IMR-90 (cell line): ENCODE data around the gene SHISA6. TPM values are rescaled to one million over a fixed set of nuclear protein-coding genes. Genes with fewer than 3 reads are reported as not detected.

Experiments used
- ATAC-seq: fragments of 200-7000 bp; cut with Tn5 transposase; 2 replicates; pipeline ENCODE4 v1.9.1; 2020; ENCODE audit warnings: low read depth, mild to moderate bottlenecking, moderate library complexity
- BruUV-seq: library from RNA; stranded (reverse); fragments of 400-500 nt; replicated peaks from 2 replicates; lab custom pipeline; 2021; lab: Mats Ljungman, UMichigan
- CTCF ChIA-PET: fragments of 300-600 bp; formaldehyde crosslinking; extraction: SDS; loops from one replicate; lab custom pipeline; 2021; ENCODE audit warnings: antibody characterized with exemption; lab: Yijun Ruan, JAX
- POLR2A ChIA-PET: fragments of 300-600 bp; sonication (Branson Sonifier 250); formaldehyde crosslinking; loops from one replicate; lab custom pipeline; 2022; ENCODE audit warnings: antibody characterized with exemption; ENCODE audit not compliant: unreplicated experiment; lab: Charles Lee
- DNase-seq: peaks from one replicate; pipeline ENCODE4 v3.0.0; 2013
- H2AFZ ChIP-seq: replicated peaks from 2 replicates; pipeline ENCODE3; 2013; ENCODE audit warnings: low read length, mild to moderate bottlenecking; ENCODE audit not compliant: poor library complexity
- H2AK5ac ChIP-seq: 2 replicates; pipeline ENCODE4 v1.6.1; 2013; ENCODE audit warnings: low read depth, low read length, inconsistent platforms
- H2AK9ac ChIP-seq: replicated peaks from 2 replicates; pipeline ENCODE3; 2013; ENCODE audit warnings: mild to moderate bottlenecking, low read depth, low read length, moderate library complexity; ENCODE audit not compliant: poor library complexity
- H2BK120ac ChIP-seq: 2 replicates; pipeline ENCODE4 v1.6.1; 2013; ENCODE audit warnings: low read depth, low read length, inconsistent platforms
- H2BK15ac ChIP-seq: 3 replicates; pipeline ENCODE4 v1.6.1; 2013; ENCODE audit warnings: low read depth, low read length, inconsistent platforms
- H2BK20ac ChIP-seq: 2 replicates; pipeline ENCODE4 v1.6.1; 2013; ENCODE audit warnings: low read depth, mild to moderate bottlenecking, inconsistent platforms, low read length, moderate library complexity
- H2BK5ac ChIP-seq: 2 replicates; pipeline ENCODE4 v1.6.1; 2013; ENCODE audit warnings: mild to moderate bottlenecking, low read depth, low read length, inconsistent platforms; ENCODE audit not compliant: poor library complexity, severe bottlenecking
- H3K14ac ChIP-seq: replicated peaks from 2 replicates; pipeline ENCODE4 v1.6.1; 2013; ENCODE audit warnings: low read depth, low read length, inconsistent platforms
- H3K18ac ChIP-seq: 2 replicates; pipeline ENCODE4 v1.6.1; 2013; ENCODE audit warnings: low read depth, low read length, control low read depth
- H3K23ac ChIP-seq: 2 replicates; pipeline ENCODE4 v1.6.1; 2013; ENCODE audit warnings: low read depth, low read length, inconsistent platforms
- H3K27ac ChIP-seq: 2 replicates; pipeline ENCODE4 v1.5.1; 2013; ENCODE audit warnings: mild to moderate bottlenecking, control low read depth, low read length; ENCODE audit not compliant: insufficient read depth
- H3K27me3 ChIP-seq: 2 replicates; pipeline ENCODE4 v1.6.1; 2013; ENCODE audit warnings: low read length; ENCODE audit not compliant: control insufficient read depth, insufficient read depth
- H3K36me3 ChIP-seq: 2 replicates; pipeline ENCODE4 v1.6.1; 2013; ENCODE audit warnings: low read length, mixed read lengths; ENCODE audit not compliant: control insufficient read depth, insufficient read depth
- H3K4ac ChIP-seq: 2 replicates; pipeline ENCODE4 v1.6.1; 2013; ENCODE audit warnings: low read depth, low read length, inconsistent platforms
- H3K4me1 ChIP-seq: 2 replicates; pipeline ENCODE4 v1.6.1; 2013; ENCODE audit warnings: low read length, mixed read lengths; ENCODE audit not compliant: control insufficient read depth, insufficient read depth
- H3K4me2 ChIP-seq: 2 replicates; pipeline ENCODE4 v1.6.1; 2013; ENCODE audit warnings: low read depth, mild to moderate bottlenecking, control low read depth, low read length, moderate library complexity
- H3K4me3 ChIP-seq: 2 replicates; pipeline ENCODE4 v1.5.1; 2013; ENCODE audit warnings: low read depth, mild to moderate bottlenecking, control low read depth, low read length, moderate library complexity; ENCODE audit not compliant: insufficient read depth
- H3K56ac ChIP-seq: 2 replicates; pipeline ENCODE4 v1.6.1; 2013; ENCODE audit warnings: low read length, inconsistent platforms; ENCODE audit not compliant: insufficient read depth; ENCODE audit errors: extremely low read depth
- H3K79me1 ChIP-seq, 2 experiments: 2 replicates each; pipeline ENCODE4 v1.6.1; 2013; ENCODE audit warnings: low read length in 2 of 2, inconsistent platforms in 1 of 2, low read depth in 1 of 2
- H3K9ac ChIP-seq: 2 replicates; pipeline ENCODE4 v1.6.1; 2013; ENCODE audit warnings: low read depth, low read length, control low read depth
- H3K9me1 ChIP-seq: 2 replicates; pipeline ENCODE4 v1.6.1; 2013; ENCODE audit warnings: low read length, inconsistent platforms; ENCODE audit not compliant: insufficient read depth
- H3K9me3 ChIP-seq: 2 replicates; pipeline ENCODE4 v1.6.1; 2013; ENCODE audit warnings: low read length; ENCODE audit not compliant: control insufficient read depth, insufficient read depth
- H4K20me1 ChIP-seq: 2 replicates; pipeline ENCODE4 v1.6.1; 2013; ENCODE audit warnings: low read length, inconsistent platforms; ENCODE audit not compliant: insufficient read depth
- H4K5ac ChIP-seq: 2 replicates; pipeline ENCODE4 v1.6.1; 2013; ENCODE audit warnings: mild to moderate bottlenecking, low read depth, low read length, control low read depth
- H4K8ac ChIP-seq, 2 experiments: 2 replicates each; pipeline ENCODE4 v1.6.1; 2013; ENCODE audit warnings: low read depth in 2 of 2, low read length in 2 of 2, control low read depth in 1 of 2, inconsistent platforms in 1 of 2
- H4K91ac ChIP-seq: 2 replicates; pipeline ENCODE4 v1.6.1; 2013; ENCODE audit warnings: low read depth, low read length, inconsistent platforms; ENCODE audit not compliant: insufficient read depth
- BHLHE40 ChIP-seq: fragments of 150-350 bp; IDR thresholded peaks from 2 replicates; pipeline ENCODE4 v1.6.1; 2016; ENCODE audit warnings: mild to moderate bottlenecking, low read depth, low read length
- CEBPB ChIP-seq: IDR thresholded peaks from 2 replicates; pipeline ENCODE4 v1.6.1; 2012; ENCODE audit warnings: low read depth, low read length, improper control_type of control experiment
- CHD1 ChIP-seq: IDR thresholded peaks from 2 replicates; pipeline ENCODE4 v1.6.1; 2012; ENCODE audit warnings: low read depth, low read length, improper control_type of control experiment
- FOS ChIP-seq: fragments of 150-350 bp; IDR thresholded peaks from 2 replicates; pipeline ENCODE4 v1.6.1; 2016; ENCODE audit warnings: low read depth, low read length
- MAFK ChIP-seq: IDR thresholded peaks from 2 replicates; pipeline ENCODE4 v1.6.1; 2012; ENCODE audit warnings: low read depth, low read length, improper control_type of control experiment
- MAZ ChIP-seq: IDR thresholded peaks from 2 replicates; pipeline ENCODE4 v1.6.1; 2012; ENCODE audit warnings: low read depth, mild to moderate bottlenecking, low read length, improper control_type of control experiment, moderate library complexity, borderline replicate concordance
- MXI1 ChIP-seq: IDR thresholded peaks from 2 replicates; pipeline ENCODE4 v1.6.1; 2012; ENCODE audit warnings: low read depth, mild to moderate bottlenecking, low read length, moderate library complexity, borderline replicate concordance
- NFE2L2 ChIP-seq: fragments of 150-350 bp; IDR thresholded peaks from 2 replicates; pipeline ENCODE4 v1.6.1; 2016; ENCODE audit warnings: low read depth, mild to moderate bottlenecking, low read length
- POLR2A ChIP-seq: IDR thresholded peaks from 2 replicates; pipeline ENCODE4 v1.6.1; 2012; ENCODE audit warnings: mild to moderate bottlenecking, low read depth, low read length
- RAD21 ChIP-seq: IDR thresholded peaks from 2 replicates; pipeline ENCODE4 v1.6.1; 2012; ENCODE audit warnings: low read length, improper control_type of control experiment
- RFX5 ChIP-seq: IDR thresholded peaks from 2 replicates; pipeline ENCODE4 v1.8.0; 2012; ENCODE audit warnings: low read depth, mild to moderate bottlenecking, low read length, moderate library complexity
- SMC3 ChIP-seq: fragments of 150-350 bp; IDR thresholded peaks from 2 replicates; pipeline ENCODE4 v1.6.1; 2016; ENCODE audit warnings: low read depth, mild to moderate bottlenecking, antibody characterized with exemption, low read length, moderate library complexity
- WGBS, 2 experiments: methylation state at CpG; one replicate each; pipeline versions ENCODE4 v1.1.5 to v1.1.7; 2013; ENCODE audit warnings: missing lambda C conversion rate in 2 of 2; ENCODE audit not compliant: insufficient read length in 1 of 2; ENCODE audit errors: extremely low coverage in 2 of 2; 5-methylcytosine and 5-hydroxymethylcytosine counted together
- dilution Hi-C: fragments of 300-500 bp; cut with HindIII; formaldehyde crosslinking; loops from one replicate; pipeline ENCODE4 v1.14.3; 2018; ENCODE audit warnings: low sequenced_read_pairs; ENCODE audit not compliant: unreplicated experiment
- in situ Hi-C: fragments of 300-500 bp; cut with MboI; formaldehyde crosslinking; loops from 3 replicates; pipeline ENCODE4 v1.14.3; 2019; ENCODE audit warnings: low sequenced_read_pairs, inconsistent platforms, mixed read lengths
- intact Hi-C: fragments of 100-400 bp; cut with micrococcal nuclease; formaldehyde crosslinking; loops from 2 replicates; pipeline ENCODE4 v1.10.0; 2022
- polyA plus RNA-seq, 3 experiments: library from polyadenylated mRNA; depleted of rRNA; stranded (reverse); fragments of >200 nt; gene quantifications; 2 replicates each; pipeline ENCODE4 v1.2.3, GENCODE V29; 2012; ENCODE audit warnings: low replicate concordance in 1 of 3
- total RNA-seq: library from RNA; depleted of rRNA; stranded (reverse); fragments of >200 nt; gene quantifications from 2 replicates; pipeline ENCODE4 v1.2.3, GENCODE V29; 2012
- TF ChIP-seq, protein P1 (sequence below): conservative IDR thresholded peaks from 2 replicates; pipeline ENCODE4 v1.5.1; 2012; ENCODE audit warnings: mild to moderate bottlenecking, low read depth, low read length, improper control_type of control experiment
- TF ChIP-seq, protein P2 (sequence below): fragments of 150-350 bp; IDR thresholded peaks from 2 replicates; pipeline ENCODE4 v1.6.1; 2017; ENCODE audit warnings: mild to moderate bottlenecking, antibody characterized with exemption, low read length, low read depth
- TF ChIP-seq, protein P3 (sequence below): fragments of 150-350 bp; IDR thresholded peaks from 2 replicates; pipeline ENCODE4 v1.6.1; 2016; ENCODE audit warnings: low read depth, mild to moderate bottlenecking, low read length, moderate library complexity, borderline replicate concordance

Gene SHISA6
- total and polyA plus RNA-seq, 2 of the 4 experiments (the other 2 are of a cell fraction), result not detected

DNA sequence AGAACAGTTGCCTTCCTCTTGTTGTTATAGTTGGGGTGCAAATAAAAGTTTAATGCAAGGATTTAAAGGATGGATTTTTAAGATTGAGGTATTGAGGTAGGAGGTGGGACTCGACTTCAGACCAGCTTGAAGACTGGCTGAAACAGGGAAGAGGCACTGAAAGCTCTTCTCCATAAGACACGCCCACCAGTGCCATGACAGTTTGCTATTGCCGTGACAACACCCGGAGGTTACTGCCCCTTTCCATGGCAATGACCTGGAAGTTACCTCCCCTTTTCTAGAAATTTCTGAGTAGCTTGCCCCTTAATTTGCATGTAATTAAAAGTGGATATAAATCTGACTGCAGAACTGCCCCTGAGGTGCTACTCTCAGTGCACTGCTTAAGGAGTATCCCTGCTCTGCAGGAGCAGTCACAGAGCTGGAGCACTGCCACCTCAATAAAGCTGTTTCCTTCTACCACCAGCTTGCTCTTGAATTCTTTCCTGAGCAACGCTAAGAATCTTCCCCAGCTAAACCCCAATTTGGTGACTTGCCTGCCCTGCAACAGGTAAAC is 122.6 kb downstream of the SHISA6 start:
- no TSS peak for BruUV-seq

More for the DNA sequence above, 122.6 kb downstream of the SHISA6 start:
- Histone ChIP-seq H3K9ac (no peak overlapping the region), H4K8ac (no peak overlapping the region), H4K20me1 (no peaks in the 10 kb centered on the region), H3K9me3 (peaks cover 27% of the 10 kb centered on the region), H2BK20ac (no peak overlapping the region), H3K18ac (no peak overlapping the region), H4K91ac (no peak overlapping the region), H2AFZ (no peak overlapping the region), H3K79me1 (no peaks in the 10 kb centered on the region), H3K56ac (no peak overlapping the region), H2BK120ac (no peak overlapping the region), H3K27me3 (no peaks in the 10 kb centered on the region), H2AK5ac (no peak overlapping the region), H2BK15ac (no peak overlapping the region), H3K14ac (no peak overlapping the region), H3K4ac (no peak overlapping the region), H3K23ac (no peak overlapping the region), H3K4me2 (no peak overlapping the region), H3K4me3 (no peak overlapping the region), H3K36me3 (no peaks in the 10 kb centered on the region), H3K4me1 (no peaks in the 10 kb centered on the region), H2BK5ac (no peak overlapping the region), H3K9me1 (no peaks in the 10 kb centered on the region), H2AK9ac (no peak overlapping the region), H4K5ac (no peak overlapping the region), H3K27ac (no peak overlapping the region)
- ChIA-PET CTCF (interaction anchor here (0.6 kb wide), 1 partner anchor 11 kb away, joined by 3 read pairs; no protein-coding TSS in a partner anchor), POLR2A (no interaction called here)
- in situ Hi-C loops, result no loop called here
- no peak for TF ChIP-seq RAD21
- TF ChIP-seq RFX5, result no peak
- TF ChIP-seq MAZ, result no peak
- TF ChIP-seq, protein P1, sequence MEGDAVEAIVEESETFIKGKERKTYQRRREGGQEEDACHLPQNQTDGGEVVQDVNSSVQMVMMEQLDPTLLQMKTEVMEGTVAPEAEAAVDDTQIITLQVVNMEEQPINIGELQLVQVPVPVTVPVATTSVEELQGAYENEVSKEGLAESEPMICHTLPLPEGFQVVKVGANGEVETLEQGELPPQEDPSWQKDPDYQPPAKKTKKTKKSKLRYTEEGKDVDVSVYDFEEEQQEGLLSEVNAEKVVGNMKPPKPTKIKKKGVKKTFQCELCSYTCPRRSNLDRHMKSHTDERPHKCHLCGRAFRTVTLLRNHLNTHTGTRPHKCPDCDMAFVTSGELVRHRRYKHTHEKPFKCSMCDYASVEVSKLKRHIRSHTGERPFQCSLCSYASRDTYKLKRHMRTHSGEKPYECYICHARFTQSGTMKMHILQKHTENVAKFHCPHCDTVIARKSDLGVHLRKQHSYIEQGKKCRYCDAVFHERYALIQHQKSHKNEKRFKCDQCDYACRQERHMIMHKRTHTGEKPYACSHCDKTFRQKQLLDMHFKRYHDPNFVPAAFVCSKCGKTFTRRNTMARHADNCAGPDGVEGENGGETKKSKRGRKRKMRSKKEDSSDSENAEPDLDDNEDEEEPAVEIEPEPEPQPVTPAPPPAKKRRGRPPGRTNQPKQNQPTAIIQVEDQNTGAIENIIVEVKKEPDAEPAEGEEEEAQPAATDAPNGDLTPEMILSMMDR, result no peak
- TF ChIP-seq SMC3, result no peak
- TF ChIP-seq NFE2L2, result no peak
- no peak for TF ChIP-seq POLR2A
- TF ChIP-seq MXI1, result no peak
- TF ChIP-seq BHLHE40, result no peak
- TF ChIP-seq, protein P2, sequence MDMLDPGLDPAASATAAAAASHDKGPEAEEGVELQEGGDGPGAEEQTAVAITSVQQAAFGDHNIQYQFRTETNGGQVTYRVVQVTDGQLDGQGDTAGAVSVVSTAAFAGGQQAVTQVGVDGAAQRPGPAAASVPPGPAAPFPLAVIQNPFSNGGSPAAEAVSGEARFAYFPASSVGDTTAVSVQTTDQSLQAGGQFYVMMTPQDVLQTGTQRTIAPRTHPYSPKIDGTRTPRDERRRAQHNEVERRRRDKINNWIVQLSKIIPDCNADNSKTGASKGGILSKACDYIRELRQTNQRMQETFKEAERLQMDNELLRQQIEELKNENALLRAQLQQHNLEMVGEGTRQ, result no peak
- TF ChIP-seq, protein P3, sequence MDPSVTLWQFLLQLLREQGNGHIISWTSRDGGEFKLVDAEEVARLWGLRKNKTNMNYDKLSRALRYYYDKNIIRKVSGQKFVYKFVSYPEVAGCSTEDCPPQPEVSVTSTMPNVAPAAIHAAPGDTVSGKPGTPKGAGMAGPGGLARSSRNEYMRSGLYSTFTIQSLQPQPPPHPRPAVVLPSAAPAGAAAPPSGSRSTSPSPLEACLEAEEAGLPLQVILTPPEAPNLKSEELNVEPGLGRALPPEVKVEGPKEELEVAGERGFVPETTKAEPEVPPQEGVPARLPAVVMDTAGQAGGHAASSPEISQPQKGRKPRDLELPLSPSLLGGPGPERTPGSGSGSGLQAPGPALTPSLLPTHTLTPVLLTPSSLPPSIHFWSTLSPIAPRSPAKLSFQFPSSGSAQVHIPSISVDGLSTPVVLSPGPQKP, result no peak
- TF ChIP-seq CHD1, result no peak
- TF ChIP-seq MAFK, result no peak
- no peak for TF ChIP-seq CEBPB
- TF ChIP-seq FOS, result no peak
- intact Hi-C loops, result no loop called here
- ATAC-seq, result no peak
- DNase-seq, result no peak
- 40% methylated on average over 1 of the region's 5 CpGs; no CpG with 5 or more reads in 1 of the 2 experiments for WGBS, 2 experiments
- dilution Hi-C loops, result no loop called here
